H1 (cell line): ENCODE measurements around the gene UBE3C. TPM values are rescaled to one million over a fixed set of nuclear protein-coding genes. Genes with fewer than 3 reads are reported as not detected.

Source experiments
- CTCF ChIA-PET: fragments of 300-600 bp; sonication (Branson Sonifier 250); formaldehyde crosslinking; loops from one replicate; lab custom pipeline; 2021; ENCODE audit not compliant: partially characterized antibody; lab: Charles Lee
- POLR2A ChIA-PET: fragments of 300-600 bp; sonication (Branson Sonifier 250); formaldehyde crosslinking; loops from one replicate; lab custom pipeline; 2021; ENCODE audit warnings: inconsistent platforms; ENCODE audit not compliant: partially characterized antibody; lab: Charles Lee
- DNase-seq, 2 experiments: peaks; one replicate each; pipeline versions ENCODE4 v3.0.0 to v3.0.0-alpha.2; 2010 to 2022; ENCODE audit warnings: low spot score in 2 of 2, low read depth in 1 of 2, mixed read lengths in 1 of 2
- FAIRE-seq: peaks from 2 replicates; lab custom pipeline; 2011; peaks lifted over from hg19 to GRCh38; lab: Jason Lieb, UNC
- H2AFZ ChIP-seq: 2 replicates; pipeline ENCODE4 v1.8.1; 2012; ENCODE audit warnings: low read length, inconsistent platforms
- H2AK5ac ChIP-seq: 2 replicates; pipeline ENCODE4 v1.6.1; 2013; ENCODE audit warnings: low read depth, low read length
- H2BK120ac ChIP-seq: replicated peaks from 2 replicates; pipeline ENCODE3; 2013; ENCODE audit warnings: low read depth, low read length, inconsistent platforms
- H2BK12ac ChIP-seq: 2 replicates; pipeline ENCODE4 v1.6.1; 2013; ENCODE audit warnings: low read depth, low read length
- H2BK15ac ChIP-seq: 2 replicates; pipeline ENCODE4 v1.6.1; 2013; ENCODE audit warnings: low read length
- H2BK20ac ChIP-seq: 2 replicates; pipeline ENCODE4 v1.6.1; 2013; ENCODE audit warnings: low read length
- H2BK5ac ChIP-seq: 2 replicates; pipeline ENCODE4 v1.6.1; 2013; ENCODE audit warnings: low read depth, low read length
- H3K14ac ChIP-seq: 2 replicates; pipeline ENCODE4 v1.6.1; 2013; ENCODE audit warnings: inconsistent platforms; ENCODE audit not compliant: insufficient read length
- H3K18ac ChIP-seq: 2 replicates; pipeline ENCODE4 v1.6.1; 2013; ENCODE audit warnings: low read length; ENCODE audit errors: extremely low read depth
- H3K23ac ChIP-seq: 2 replicates; pipeline ENCODE4 v1.6.1; 2013; ENCODE audit warnings: inconsistent platforms; ENCODE audit not compliant: insufficient read length
- H3K23me2 ChIP-seq: 2 replicates; pipeline ENCODE4 v1.6.1; 2013; ENCODE audit warnings: low read depth, low read length
- H3K27ac ChIP-seq: 2 replicates; pipeline ENCODE4 v1.6.1; 2011; ENCODE audit warnings: low read depth, low read length, inconsistent platforms
- H3K27me3 ChIP-seq, 4 experiments: replicated peaks in 1 of 4; 1 replicate in 1 of 4; 2 replicates in 3 of 4; pipeline versions ENCODE4 v1.6.1 to v1.8.1; 2011 to 2013; ENCODE audit warnings: low read length in 3 of 4, mild to moderate bottlenecking in 3 of 4, inconsistent platforms in 2 of 4, mixed read lengths in 2 of 4, moderate library complexity in 1 of 4; ENCODE audit not compliant: control insufficient read depth in 3 of 4, insufficient read depth in 3 of 4; ENCODE audit errors: extremely low read depth in 1 of 4
- H3K36me3 ChIP-seq, 4 experiments: 2 replicates each; pipeline versions ENCODE4 v1.6.1 to v1.8.1; 2011 to 2013; ENCODE audit warnings: mild to moderate bottlenecking in 4 of 4, low read length in 3 of 4, moderate library complexity in 2 of 4, control low read depth in 1 of 4, inconsistent platforms in 1 of 4; ENCODE audit not compliant: insufficient read depth in 4 of 4, control insufficient read depth in 2 of 4
- H3K4ac ChIP-seq: replicated peaks from 2 replicates; pipeline ENCODE3; 2013; ENCODE audit warnings: low read length, low read depth, mixed read lengths, inconsistent platforms; ENCODE audit not compliant: insufficient read length
- H3K4me1 ChIP-seq, 4 experiments: replicated peaks in 1 of 4; 1 replicate in 1 of 4; 2 replicates in 3 of 4; pipeline versions ENCODE4 v1.6.1 to v1.8.1; 2011 to 2013; ENCODE audit warnings: low read length in 3 of 4, inconsistent platforms in 2 of 4, mixed read lengths in 1 of 4; ENCODE audit not compliant: insufficient read depth in 4 of 4, control insufficient read depth in 3 of 4
- H3K4me2 ChIP-seq, 2 experiments: 2 replicates each; pipeline versions ENCODE4 v1.6.1 to v1.8.1; 2011 to 2013; ENCODE audit warnings: low read depth in 2 of 2, low read length in 2 of 2, control low read depth in 1 of 2, inconsistent platforms in 1 of 2, mild to moderate bottlenecking in 1 of 2; ENCODE audit not compliant: insufficient read depth in 1 of 2
- H3K4me3 ChIP-seq, 4 experiments: fragments of 200-600, 300-600 bp in 1 of 4; sonication (generic), shearing (Covaris generic), sonication (Bioruptor Twin) in 1 of 4; 2 replicates each; pipeline versions ENCODE4 v1.5.1 to v1.8.1; 2011 to 2016; ENCODE audit warnings: low read length in 4 of 4, low read depth in 3 of 4, control low read depth in 2 of 4, inconsistent platforms in 2 of 4, mild to moderate bottlenecking in 2 of 4, mixed read lengths in 1 of 4, moderate library complexity in 1 of 4; ENCODE audit not compliant: insufficient read depth in 2 of 4; ENCODE audit errors: extremely low read depth in 1 of 4
- H3K56ac ChIP-seq: replicated peaks from 2 replicates; pipeline ENCODE3; 2013; ENCODE audit warnings: low read depth, mild to moderate bottlenecking, mixed read lengths, low read length, inconsistent platforms; ENCODE audit not compliant: insufficient read length
- H3K79me1 ChIP-seq: 2 replicates; pipeline ENCODE4 v1.6.1; 2013; ENCODE audit warnings: low read depth, low read length, control low read depth
- H3K79me2 ChIP-seq, 2 experiments: 2 replicates each; pipeline versions ENCODE4 v1.6.1 to v1.8.1; 2012 to 2013; ENCODE audit warnings: low read length in 2 of 2, mild to moderate bottlenecking in 2 of 2, inconsistent platforms in 1 of 2; ENCODE audit not compliant: insufficient read depth in 2 of 2, control insufficient read depth in 1 of 2
- H3K9ac ChIP-seq, 4 experiments: replicated peaks in 1 of 4; 1 replicate in 1 of 4; 2 replicates in 3 of 4; pipeline versions ENCODE4 v1.6.1 to v1.8.1; 2011 to 2013; ENCODE audit warnings: low read depth in 3 of 4, low read length in 3 of 4, control low read depth in 2 of 4, mild to moderate bottlenecking in 2 of 4, moderate library complexity in 2 of 4, inconsistent platforms in 1 of 4; ENCODE audit errors: extremely low read depth in 1 of 4
- H3K9me3 ChIP-seq, 2 experiments: 2 replicates each; pipeline versions ENCODE4 v1.6.1 to v1.8.1; 2012 to 2013; ENCODE audit warnings: mild to moderate bottlenecking in 2 of 2, moderate library complexity in 2 of 2, control low read depth in 1 of 2, inconsistent platforms in 1 of 2, low read depth in 1 of 2, low read length in 1 of 2, mixed read lengths in 1 of 2; ENCODE audit not compliant: insufficient read depth in 2 of 2
- H4K20me1 ChIP-seq, 2 experiments: replicated peaks in 1 of 2; 2 replicates each; pipeline versions ENCODE3 to v1.8.1; 2011 to 2013; ENCODE audit warnings: inconsistent platforms in 2 of 2, low read length in 2 of 2, mild to moderate bottlenecking in 1 of 2; ENCODE audit not compliant: insufficient read depth in 2 of 2, control insufficient read depth in 1 of 2
- H4K5ac ChIP-seq: 2 replicates; pipeline ENCODE4 v1.6.1; 2013; ENCODE audit warnings: low read length, low read depth, mixed read lengths, inconsistent platforms; ENCODE audit not compliant: insufficient read length
- H4K8ac ChIP-seq: 2 replicates; pipeline ENCODE4 v1.8.0; 2013; ENCODE audit warnings: mild to moderate bottlenecking, moderate library complexity, low read length, inconsistent platforms; ENCODE audit not compliant: insufficient read depth; ENCODE audit errors: extremely low read depth
- H4K91ac ChIP-seq: replicated peaks from 2 replicates; pipeline ENCODE3; 2013; ENCODE audit warnings: low read length, mixed read lengths, inconsistent platforms; ENCODE audit not compliant: insufficient read length
- E2F6 ChIP-seq: IDR thresholded peaks from 2 replicates; pipeline ENCODE4 v1.6.1; 2012; ENCODE audit warnings: inconsistent platforms
- HDAC6 ChIP-seq: IDR thresholded peaks from one replicate; pipeline ENCODE4 v1.7.1; 2012; ENCODE audit warnings: low read depth, mild to moderate bottlenecking, inconsistent platforms, low read length, moderate library complexity
- KDM4A ChIP-seq: IDR thresholded peaks from one replicate; pipeline ENCODE4 v1.7.1; 2012; ENCODE audit warnings: low read depth, mild to moderate bottlenecking, moderate library complexity, low read length, inconsistent platforms; ENCODE audit not compliant: severe bottlenecking
- PHF8 ChIP-seq: fragments of 200-600 bp; sonication (generic); conservative IDR thresholded peaks from 2 replicates; pipeline ENCODE4 v1.7.1; 2012; ENCODE audit warnings: low read depth, mild to moderate bottlenecking, inconsistent platforms, low read length, moderate library complexity
- RAD21 ChIP-seq, 2 experiments: IDR thresholded peaks in 1 of 2; conservative IDR thresholded peaks in 1 of 2; 2 replicates each; pipeline ENCODE4 v1.6.1; 2011; ENCODE audit warnings: low read depth in 2 of 2, low read length in 2 of 2, improper control_type of control experiment in 1 of 2, inconsistent platforms in 1 of 2, mild to moderate bottlenecking in 1 of 2, moderate library complexity in 1 of 2
- SIN3A ChIP-seq, 2 experiments: IDR thresholded peaks in 1 of 2; conservative IDR thresholded peaks in 1 of 2; 2 replicates each; pipeline ENCODE4 v1.6.1; 2011 to 2012; ENCODE audit warnings: low read length in 2 of 2, improper control_type of control experiment in 1 of 2, low read depth in 1 of 2, mild to moderate bottlenecking in 1 of 2
- SIX5 ChIP-seq: IDR thresholded peaks from 2 replicates; pipeline ENCODE4 v1.6.1; 2011; ENCODE audit warnings: mild to moderate bottlenecking, low read depth, low read length
- SP2 ChIP-seq: IDR thresholded peaks from 2 replicates; pipeline ENCODE4 v1.6.1; 2012; ENCODE audit warnings: mild to moderate bottlenecking, low read length, inconsistent platforms
- WGBS, 2 experiments: shearing (Covaris generic) in 1 of 2; methylation state at CpG; one replicate each; pipeline versions ENCODE4 v1.1.6 to v1.1.7; 2013 to 2015; ENCODE audit warnings: low lambda C conversion rate in 2 of 2, mixed read lengths in 2 of 2, inconsistent platforms in 1 of 2, low coverage in 1 of 2, missing lambda C conversion rate in 1 of 2; ENCODE audit not compliant: insufficient replicate concordance in 2 of 2, insufficient coverage in 1 of 2, insufficient read length in 1 of 2; ENCODE audit errors: extremely low coverage in 1 of 2, missing lambda C conversion rate in 1 of 2; 5-methylcytosine and 5-hydroxymethylcytosine counted together
- polyA plus RNA-seq, 7 experiments: library from polyadenylated mRNA; depleted of rRNA in 3 of 7; stranded (reverse) in 5 of 7; unstranded in 2 of 7; fragments of >200 nt in 5 of 7; fragments of 200-250 nt in 2 of 7; gene quantifications; 1 replicate in 5 of 7; 2 replicates in 1 of 7; 4 replicates in 1 of 7; pipeline versions ENCODE4 v1.2.1 to v1.2.3, GENCODE V29; 2011 to 2013; ENCODE audit warnings: missing spikeins in 2 of 7, mixed read lengths in 2 of 7
- total RNA-seq: library from RNA; stranded (reverse); fragmentation: NEBNext Ultra II Directional; extraction: Animal tissue kit (Norgen Biotek cat#: 25700); gene quantifications from 2 replicates; pipeline ENCODE4 v1.2.1, GENCODE V29; 2021

UBE3C gene
- total and polyA plus RNA-seq, 2 of the 8 experiments (the other 6 are each of a cell fraction or from before 2014, with no cell fraction given), result 32.0 to 54.1 TPM

- WGBS, 2 experiments, result 95% methylated on average over 15 of the region's 15 CpGs; no CpG with 5 or more reads in 1 of the 2 experiments
- no peak overlapping the region for H2BK5ac ChIP-seq
- ChIA-PET POLR2A (no interaction called here), CTCF (interaction anchor here (0.9 kb wide), 1 partner anchor 9 kb away, joined by 3 read pairs; no protein-coding TSS in a partner anchor)
- H3K9me3 ChIP-seq, result no peaks in the 10 kb centered on the region
- no peak for FAIRE-seq
- 0 out of 2 replicates have a peak, but pooled peaks cover 2% of the 10 kb centered on the region for H3K79me1 ChIP-seq
- H2BK120ac ChIP-seq, result no peak overlapping the region
- no peak overlapping the region for H2BK20ac ChIP-seq
- no peak overlapping the region for H4K8ac ChIP-seq
- H3K9ac ChIP-seq, result no peak overlapping the region
- H4K5ac ChIP-seq, result no peak overlapping the region
- H3K14ac ChIP-seq, result no peak overlapping the region
- no peaks in the 10 kb centered on the region for H3K79me2 ChIP-seq
- H3K27me3 ChIP-seq, result no peaks in the 10 kb centered on the region
- no peaks in the 10 kb centered on the region; a peak in 1 of 7 replicates for H3K4me1 ChIP-seq
- H3K23me2 ChIP-seq, result no peaks in the 10 kb centered on the region
- no peak overlapping the region for H3K4ac ChIP-seq
- no peak overlapping the region for H2BK15ac ChIP-seq
- no peak overlapping the region for H2BK12ac ChIP-seq
- DNase-seq, result no peak
- no peak overlapping the region for H3K27ac ChIP-seq
- no peak overlapping the region for H4K91ac ChIP-seq
- no peak overlapping the region for H3K56ac ChIP-seq
- H3K18ac ChIP-seq, result no peak overlapping the region
- no peak overlapping the region for H3K4me2 ChIP-seq
- peaks cover 0 to under 1% of the 10 kb centered on the region in 2 experiments for H4K20me1 ChIP-seq
- H3K4me3 ChIP-seq, result no peak overlapping the region
- H2AK5ac ChIP-seq, result no peak overlapping the region
- no peak overlapping the region for H3K23ac ChIP-seq
- H2AFZ ChIP-seq, result no peak overlapping the region
- TF ChIP-seq HDAC6 (no peak), SIX5 (no peak), SIN3A (conservative IDR thresholded peaks at IDR 0.05 in 1 of 2, IDR thresholded peaks at IDR 0.05 in 1 of 2; ENCODE audit: low read depth in 1 of 2, low read length in 2 of 2) (no peak), KDM4A (no peak), PHF8 (no peak), SP2 (no peak), RAD21 (IDR thresholded peaks at IDR 0.05 in 1 of 2, conservative IDR thresholded peaks at IDR 0.05 in 1 of 2; ENCODE audit: low read depth in 2 of 2, low read length in 2 of 2) (no peak), E2F6 (no peak)
- peaks cover 7 to 88% (median 48%) of the 10 kb centered on the region in 4 experiments for H3K36me3 ChIP-seq
Observed at GRCh38 chr7:157183832-157184231, 45.1 kb downstream of the UBE3C start.
